Effector memory CD4-positive, alpha-beta T cell (primary cell): ENCODE measurements around the gene UPF3A.
"Not testable (repeated sequence)": the region's sequence is repeated elsewhere in the genome, so short reads cannot be mapped to it uniquely, and the experiment has no call there.

Experiments
- DNase-seq, 3 donors: peaks; one replicate each; pipeline ENCODE4 v3.0.0-alpha.2; 2020
- H3K27ac ChIP-seq: 2 replicates; pipeline ENCODE4 v1.7.0; 2013; ENCODE audit warnings: mild to moderate bottlenecking, low read length, moderate library complexity; ENCODE audit not compliant: insufficient read depth, poor library complexity, severe bottlenecking
- H3K27me3 ChIP-seq: replicated peaks from 2 replicates; pipeline ENCODE4 v1.7.0; 2013; ENCODE audit warnings: mild to moderate bottlenecking, low read length; ENCODE audit not compliant: insufficient read depth, control insufficient read depth, poor library complexity, severe bottlenecking
- H3K36me3 ChIP-seq: 2 replicates; pipeline ENCODE4 v1.7.0; 2013; ENCODE audit warnings: mild to moderate bottlenecking, low read length, moderate library complexity; ENCODE audit not compliant: control insufficient read depth, insufficient read depth
- H3K4me1 ChIP-seq: 2 replicates; pipeline ENCODE4 v1.7.0; 2013; ENCODE audit warnings: low read length, mild to moderate bottlenecking; ENCODE audit not compliant: control insufficient read depth, insufficient read depth, poor library complexity, severe bottlenecking
- H3K4me3 ChIP-seq: 2 replicates; pipeline ENCODE4 v1.7.0; 2013; ENCODE audit warnings: low read length, low read depth, mild to moderate bottlenecking; ENCODE audit not compliant: insufficient read depth, poor library complexity, severe bottlenecking
- H3K9me3 ChIP-seq: 2 replicates; pipeline ENCODE4 v1.7.0; 2013; ENCODE audit warnings: mild to moderate bottlenecking, low read length, moderate library complexity; ENCODE audit not compliant: control insufficient read depth

UPF3A gene

DNA sequence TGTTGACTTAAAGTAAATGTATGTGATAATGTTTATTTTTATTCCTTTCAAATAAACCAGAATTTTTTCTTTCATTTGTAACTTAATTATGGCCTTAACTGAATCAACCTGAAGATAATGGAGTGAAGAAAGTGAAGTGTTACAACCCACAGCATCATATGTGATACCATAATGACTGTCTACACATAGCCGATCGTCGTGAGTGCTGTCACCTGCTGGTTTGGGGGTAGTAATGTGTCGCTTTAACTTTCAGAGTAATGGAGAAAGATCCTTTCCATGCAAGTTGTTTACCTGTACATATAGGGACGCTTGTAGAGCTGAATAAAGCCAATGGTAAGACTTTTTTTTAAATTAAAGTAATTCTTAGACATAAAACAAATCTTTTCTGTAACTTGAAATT lies 36.8 kb upstream of the UPF3A start:
- Histone ChIP-seq H3K4me3 (no peak overlapping the region), H3K9me3 (no peaks in the 10 kb centered on the region), H3K27ac (no peak overlapping the region), H3K36me3 (peaks cover 75% of the 10 kb centered on the region), H3K4me1 (no peaks in the 10 kb centered on the region), H3K27me3 (no peaks in the 10 kb centered on the region)
- no peak for DNase-seq

DNA sequence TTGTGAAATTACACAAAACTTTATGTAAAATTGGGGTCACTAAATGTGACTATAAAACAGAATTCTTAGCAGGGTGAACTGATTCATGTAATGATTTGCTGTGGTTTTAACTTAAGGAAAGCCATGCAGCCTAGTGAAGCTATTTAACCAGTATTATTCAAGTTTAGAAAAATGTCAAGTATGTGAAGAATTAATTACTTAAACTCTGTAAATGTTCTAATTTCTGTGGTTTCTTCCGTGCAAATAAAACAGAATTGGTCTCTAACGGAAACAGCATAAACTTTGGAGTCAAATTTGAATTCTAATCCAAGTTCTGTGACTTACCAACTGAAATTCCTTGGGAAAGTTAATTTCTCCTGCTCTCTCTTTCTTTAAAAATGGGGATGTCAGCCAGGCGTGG lies 33.4 kb upstream of the UPF3A start:
- no peaks in the 10 kb centered on the region for H3K4me1 ChIP-seq
- H3K4me3 ChIP-seq: no peak overlapping the region
- no peaks in the 10 kb centered on the region for H3K27me3 ChIP-seq
- no peak overlapping the region for H3K27ac ChIP-seq
- H3K36me3 ChIP-seq: peaks cover 80% of the 10 kb centered on the region
- DNase-seq: no peak
- no peaks in the 10 kb centered on the region for H3K9me3 ChIP-seq

DNA sequence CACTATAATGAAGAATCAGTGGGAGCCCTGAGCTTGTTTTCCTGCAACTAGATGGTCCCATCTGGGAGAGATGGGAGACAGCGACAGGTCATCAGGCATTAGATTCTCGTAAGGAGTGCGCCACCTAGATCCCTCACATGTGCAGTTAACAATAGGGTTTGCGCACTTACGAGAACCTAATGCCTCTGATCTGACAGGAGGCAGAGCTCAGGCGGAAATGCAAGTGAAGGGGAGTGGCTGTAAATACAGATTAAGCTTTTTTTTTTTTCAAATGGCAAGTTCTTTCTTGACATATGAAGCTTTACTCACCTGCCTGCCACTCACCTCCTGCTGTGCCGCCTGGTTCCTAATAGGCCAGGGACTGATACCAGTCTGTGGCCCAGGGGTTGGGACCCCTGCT lies 32.3 kb upstream of the UPF3A start:
- H3K36me3 ChIP-seq: peaks cover 72% of the 10 kb centered on the region

DNA sequence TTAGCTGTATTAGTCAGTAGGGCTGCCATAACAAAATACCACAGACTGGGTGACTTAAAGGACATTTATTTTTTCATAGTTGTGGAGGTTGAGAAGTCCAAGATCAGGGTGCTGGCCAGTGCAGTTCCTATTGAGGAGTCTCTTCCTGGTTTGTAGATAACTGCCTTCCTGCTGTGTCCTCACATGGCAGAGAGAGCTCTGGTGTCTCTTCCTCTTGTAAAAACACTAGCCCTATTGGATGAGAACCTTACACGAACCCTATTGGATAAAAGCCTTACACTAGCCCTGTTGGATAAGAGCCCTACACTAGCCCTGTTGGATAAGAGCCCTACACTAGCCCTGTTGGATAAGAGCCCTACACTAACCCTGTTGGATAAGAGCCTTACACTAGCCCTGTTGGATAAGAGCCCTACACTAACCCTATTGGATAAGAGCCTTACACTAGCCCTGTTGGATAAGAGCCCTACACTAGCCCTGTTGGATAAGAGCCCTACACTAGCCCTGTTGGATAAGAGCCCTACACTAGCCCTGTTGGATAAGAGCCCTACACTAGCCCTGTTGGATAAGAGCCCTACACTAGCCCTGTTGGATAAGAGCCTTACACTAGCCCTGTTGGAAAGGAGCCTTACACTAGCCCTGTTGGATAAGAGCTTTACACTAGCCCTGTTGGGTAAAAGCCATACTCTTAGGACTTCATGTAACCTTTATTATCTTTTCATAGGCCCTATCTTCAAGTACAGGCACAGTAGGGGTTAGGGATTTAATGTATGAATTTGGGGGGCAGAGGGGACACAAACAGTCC lies 29.6 kb upstream of the UPF3A start:
- H3K27me3 ChIP-seq, DNase-seq, H3K9me3 ChIP-seq, H3K4me1 ChIP-seq, H3K27ac ChIP-seq, H3K4me3 ChIP-seq: not testable (repeated sequence)
- peaks cover 67% of the 10 kb centered on the region for H3K36me3 ChIP-seq

More for the DNA sequence above, 32.3 kb upstream of the UPF3A start:
- no peak overlapping the region for H3K4me3 ChIP-seq
- no peaks in the 10 kb centered on the region for H3K9me3 ChIP-seq
- no peaks in the 10 kb centered on the region for H3K4me1 ChIP-seq
- no peaks in the 10 kb centered on the region for H3K27me3 ChIP-seq
- no peak for DNase-seq
- H3K27ac ChIP-seq: no peak overlapping the region

DNA sequence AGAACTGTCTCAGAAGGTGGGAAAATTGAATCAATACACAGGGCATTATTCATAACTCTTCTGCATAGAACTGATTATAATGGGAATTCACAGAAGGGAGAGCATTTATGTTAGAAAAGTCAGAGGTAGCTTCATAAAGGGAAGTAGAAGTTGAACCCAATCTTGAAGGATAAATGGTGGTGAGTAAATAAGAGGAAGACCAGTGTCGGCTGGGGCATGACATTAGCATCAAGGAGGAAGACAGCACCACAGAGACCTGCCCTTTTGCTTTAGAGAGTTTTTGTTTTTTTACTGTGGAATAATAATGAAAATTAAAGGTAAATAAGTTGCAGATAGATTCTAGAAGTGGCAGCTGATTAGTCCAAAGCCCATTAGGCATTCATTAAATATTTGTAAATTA lies 24.9 kb upstream of the UPF3A start:
- no peaks in the 10 kb centered on the region for H3K9me3 ChIP-seq
- DNase-seq: no peak
- peaks cover 72% of the 10 kb centered on the region for H3K36me3 ChIP-seq
- H3K4me3 ChIP-seq: no peak overlapping the region
- no peaks in the 10 kb centered on the region for H3K27me3 ChIP-seq
- H3K4me1 ChIP-seq: no peaks in the 10 kb centered on the region
- H3K27ac ChIP-seq: no peak overlapping the region

DNA sequence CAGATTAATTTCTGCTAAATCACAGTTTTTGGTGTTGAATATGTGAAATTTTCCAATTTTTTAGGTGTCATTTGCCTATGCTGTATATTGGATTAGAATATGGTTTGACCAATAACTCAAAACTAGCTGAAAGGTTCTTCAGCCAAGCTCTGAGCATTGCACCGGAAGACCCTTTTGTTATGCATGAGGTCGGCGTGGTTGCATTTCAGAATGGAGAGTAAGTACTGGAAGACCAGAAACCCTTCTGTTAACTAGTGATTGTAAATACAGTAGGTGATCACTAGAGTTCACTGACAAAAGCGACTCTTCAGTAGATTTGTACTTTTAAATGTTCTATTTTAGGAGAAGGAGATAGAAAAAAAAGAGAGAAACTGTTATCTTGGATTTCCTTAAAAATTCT lies 24.4 kb upstream of the UPF3A start:
- Histone ChIP-seq H3K27me3 (no peaks in the 10 kb centered on the region), H3K9me3 (no peaks in the 10 kb centered on the region), H3K36me3 (peaks cover 67% of the 10 kb centered on the region), H3K4me1 (no peaks in the 10 kb centered on the region), H3K27ac (no peak overlapping the region), H3K4me3 (no peak overlapping the region)
- DNase-seq: no peak

DNA sequence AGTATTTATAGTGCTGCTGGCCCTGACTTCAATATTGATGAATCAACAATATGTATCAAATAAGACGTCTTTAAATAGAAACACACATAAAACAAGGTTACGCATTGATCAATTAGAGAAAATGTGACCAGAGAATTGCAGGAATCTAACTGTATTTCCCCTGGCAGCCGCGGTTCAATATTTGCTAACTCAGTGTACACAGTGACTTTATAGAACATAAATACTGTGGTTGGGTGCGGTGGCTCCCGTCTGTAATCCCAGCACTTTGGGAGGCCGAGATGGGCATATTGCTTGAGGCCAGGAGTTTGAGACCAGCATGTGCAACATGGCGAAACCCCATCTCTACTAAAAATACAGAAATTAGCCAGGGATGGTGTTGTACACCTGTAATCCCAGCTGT lies 22.8 kb upstream of the UPF3A start:
- H3K36me3 ChIP-seq: peaks cover 63% of the 10 kb centered on the region
- peaks cover 8% of the 10 kb centered on the region for H3K4me1 ChIP-seq
- no peak for DNase-seq
- no peak overlapping the region for H3K4me3 ChIP-seq
- H3K27me3 ChIP-seq: no peaks in the 10 kb centered on the region
- no peaks in the 10 kb centered on the region for H3K9me3 ChIP-seq
- H3K27ac ChIP-seq: no peak overlapping the region

DNA sequence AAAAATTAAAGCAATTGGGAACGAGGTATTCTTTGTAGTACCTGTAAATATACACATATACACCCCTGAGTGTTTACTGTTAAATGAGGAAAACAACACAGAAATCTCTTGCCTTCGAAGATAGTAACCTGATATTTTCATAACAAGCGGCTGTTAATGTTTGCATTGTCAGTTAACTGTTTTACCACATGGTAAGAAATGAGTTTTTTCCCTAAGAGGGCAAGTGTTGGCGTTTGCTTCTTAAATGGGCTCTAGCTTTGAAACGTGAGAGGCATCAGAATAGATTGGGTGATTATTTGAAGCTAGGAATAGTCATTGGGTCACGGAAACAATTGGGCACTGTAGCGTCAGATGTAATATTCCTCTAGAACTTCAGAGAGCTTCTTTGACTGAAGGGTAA lies 22.0 kb upstream of the UPF3A start:
- Histone ChIP-seq H3K27ac (no peak overlapping the region), H3K36me3 (peaks cover 60% of the 10 kb centered on the region), H3K27me3 (no peaks in the 10 kb centered on the region), H3K9me3 (no peaks in the 10 kb centered on the region), H3K4me3 (no peak overlapping the region), H3K4me1 (peaks cover 8% of the 10 kb centered on the region)
- no peak for DNase-seq

DNA sequence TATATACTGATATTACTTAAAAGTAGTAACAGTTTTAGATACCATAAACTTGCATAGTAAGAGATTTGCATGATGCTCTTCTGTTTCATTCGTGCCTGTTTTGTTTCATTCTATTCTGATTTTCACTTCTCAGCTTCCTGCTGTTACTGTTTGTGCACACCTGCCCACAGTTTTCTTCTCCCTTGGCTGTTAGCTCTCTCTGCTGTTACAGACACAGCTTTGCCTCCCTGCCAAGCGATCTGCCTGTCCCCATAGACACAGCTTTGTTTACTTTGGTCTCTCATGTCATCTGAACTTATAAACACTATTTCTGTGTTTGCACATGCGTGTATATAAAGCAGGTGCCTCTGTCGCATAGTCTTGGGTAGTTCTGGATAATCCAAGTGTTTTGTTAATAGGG lies 21.4 kb upstream of the UPF3A start:
- Histone ChIP-seq H3K4me1 (peaks cover 8% of the 10 kb centered on the region), H3K4me3 (no peak overlapping the region), H3K27ac (no peak overlapping the region), H3K36me3 (peaks cover 55% of the 10 kb centered on the region), H3K9me3 (no peaks in the 10 kb centered on the region), H3K27me3 (no peaks in the 10 kb centered on the region)
- no peak for DNase-seq

DNA sequence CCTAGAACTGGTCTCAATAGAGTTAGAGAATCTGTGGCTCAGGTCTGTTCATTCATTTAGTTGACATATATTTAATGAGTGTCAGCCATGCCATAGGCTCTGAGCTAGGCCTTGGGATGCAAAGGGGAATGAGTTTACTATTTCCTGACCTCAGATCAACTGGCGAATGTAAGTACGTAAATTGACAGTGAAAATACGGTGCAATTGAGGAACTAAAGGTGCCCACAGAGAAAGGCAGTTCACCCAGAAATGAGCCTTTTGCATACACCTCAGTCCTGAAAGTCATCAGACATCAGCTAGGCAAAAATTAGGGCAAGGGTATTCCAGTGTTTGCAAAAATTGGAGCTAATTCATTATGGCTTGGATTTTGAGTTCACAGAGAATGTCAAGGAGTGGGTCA lies 20.6 kb upstream of the UPF3A start:
- no peak overlapping the region for H3K4me3 ChIP-seq
- no peaks in the 10 kb centered on the region for H3K9me3 ChIP-seq
- no peaks in the 10 kb centered on the region for H3K27me3 ChIP-seq
- DNase-seq: no peak
- H3K4me1 ChIP-seq: peaks cover 8% of the 10 kb centered on the region
- H3K27ac ChIP-seq: no peak overlapping the region
- peaks cover 54% of the 10 kb centered on the region for H3K36me3 ChIP-seq
